Lower leg skin (tissue), 4 donors: ENCODE measurements around the gene ZFP28. TPM values are rescaled to one million over a fixed set of nuclear protein-coding genes. Genes with fewer than 3 reads are reported as not detected.

Source experiments
- DNase-seq, 2 donors: peaks; one replicate each; pipeline ENCODE4 v3.0.0-alpha.2; 2019; ENCODE audit warnings: low spot score in 2 of 2
- H3K4me3 ChIP-seq: fragments of 200-600 bp; sonication (generic); 2 replicates; pipeline ENCODE4 v1.5.1; 2017; ENCODE audit warnings: mild to moderate bottlenecking, low read depth; ENCODE audit not compliant: poor library complexity, severe bottlenecking
- POLR2A ChIP-seq, 2 donors: fragments of 450-650 bp; IDR thresholded peaks; one replicate each; pipeline ENCODE4 v1.6.1; 2016 to 2017; ENCODE audit warnings: antibody characterized with exemption in 2 of 2, mild to moderate bottlenecking in 1 of 2, moderate library complexity in 1 of 2
- WGBS, 2 donors: methylation state at CpG; one replicate each; pipeline ENCODE4 v1.1.5; 2018; 5-methylcytosine and 5-hydroxymethylcytosine counted together
- intact Hi-C: fragments of 100-400 bp; cut with DNase I; formaldehyde crosslinking; loops from one replicate; pipeline ENCODE4 v1.15.0; 2023; ENCODE audit warnings: low total_unique reads
- total RNA-seq, 4 donors: library from RNA; depleted of rRNA; stranded (reverse); fragments of >200 nt; gene quantifications; one replicate each; pipeline ENCODE4 v1.1.0, GENCODE V29; 2016
- TF ChIP-seq, protein P1 (sequence below), 3 donors: fragments of 450-650 bp; IDR thresholded peaks; one replicate each; pipeline ENCODE4 v1.5.1; 2016; ENCODE audit warnings: antibody characterized with exemption in 3 of 3, mild to moderate bottlenecking in 3 of 3, moderate library complexity in 2 of 3

Gene ZFP28
- total RNA-seq, 4 donors from 2014 or later, result 5.3 to 7.4 (median 6.8) TPM

- intact Hi-C loops, result no loop called here
- DNase-seq, result no peak
- no peak overlapping the region for H3K4me3 ChIP-seq
- no peak for TF ChIP-seq POLR2A (IDR thresholded peaks at IDR 0.05)
- TF ChIP-seq, protein P1, sequence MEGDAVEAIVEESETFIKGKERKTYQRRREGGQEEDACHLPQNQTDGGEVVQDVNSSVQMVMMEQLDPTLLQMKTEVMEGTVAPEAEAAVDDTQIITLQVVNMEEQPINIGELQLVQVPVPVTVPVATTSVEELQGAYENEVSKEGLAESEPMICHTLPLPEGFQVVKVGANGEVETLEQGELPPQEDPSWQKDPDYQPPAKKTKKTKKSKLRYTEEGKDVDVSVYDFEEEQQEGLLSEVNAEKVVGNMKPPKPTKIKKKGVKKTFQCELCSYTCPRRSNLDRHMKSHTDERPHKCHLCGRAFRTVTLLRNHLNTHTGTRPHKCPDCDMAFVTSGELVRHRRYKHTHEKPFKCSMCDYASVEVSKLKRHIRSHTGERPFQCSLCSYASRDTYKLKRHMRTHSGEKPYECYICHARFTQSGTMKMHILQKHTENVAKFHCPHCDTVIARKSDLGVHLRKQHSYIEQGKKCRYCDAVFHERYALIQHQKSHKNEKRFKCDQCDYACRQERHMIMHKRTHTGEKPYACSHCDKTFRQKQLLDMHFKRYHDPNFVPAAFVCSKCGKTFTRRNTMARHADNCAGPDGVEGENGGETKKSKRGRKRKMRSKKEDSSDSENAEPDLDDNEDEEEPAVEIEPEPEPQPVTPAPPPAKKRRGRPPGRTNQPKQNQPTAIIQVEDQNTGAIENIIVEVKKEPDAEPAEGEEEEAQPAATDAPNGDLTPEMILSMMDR (IDR thresholded peaks at IDR 0.05), result no peak
- WGBS, 2 donors, result 78 to 80% methylated on average over 4 of the region's 4 CpGs
Measured at GRCh38 chr19:56525214-56525860, 13.4 kb upstream of the ZFP28 start.

- 93 to 95% methylated on average over 3 of the region's 3 CpGs for WGBS, 2 donors
- H3K4me3 ChIP-seq, result no peak overlapping the region
- TF ChIP-seq POLR2A (IDR thresholded peaks at IDR 0.05), result no peak
- TF ChIP-seq, protein P1 (IDR thresholded peaks at IDR 0.05), result no peak
- intact Hi-C loops, result no loop called here
- DNase-seq, result no peak
Measured at GRCh38 chr19:56537442-56537841, 1.3 kb upstream of the ZFP28 start.

DNA sequence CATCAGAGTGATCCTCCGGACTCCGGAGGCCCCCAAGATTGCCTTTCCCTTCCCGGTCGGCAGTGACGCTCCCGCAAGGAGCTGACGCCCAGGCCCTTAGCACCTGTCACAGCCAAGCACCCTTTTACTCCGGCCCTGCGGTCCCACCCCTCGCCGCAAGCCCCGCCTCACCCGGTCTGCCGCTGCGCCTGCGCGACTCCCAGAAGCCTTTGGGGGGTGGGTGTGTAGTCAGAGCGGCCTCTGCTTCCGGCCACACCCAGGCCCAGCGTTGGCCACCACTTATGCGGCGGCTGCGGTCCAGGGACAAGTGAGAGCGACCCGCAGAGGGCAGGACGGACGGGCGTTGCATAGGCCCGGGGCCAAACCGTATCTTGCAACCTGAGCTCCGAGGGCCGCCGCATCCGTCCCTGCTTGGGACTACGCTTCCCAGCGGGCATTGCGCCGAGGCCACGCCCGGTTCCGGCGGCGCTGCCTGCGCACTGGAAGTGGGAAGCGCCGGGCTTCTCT, 441 bp upstream of the ZFP28 start:
- no peak for TF ChIP-seq POLR2A (IDR thresholded peaks at IDR 0.05)
- TF ChIP-seq, protein P1 (IDR thresholded peaks at IDR 0.05), result no peak
- peak overlapping the region; percentile 42 for H3K4me3 ChIP-seq
- WGBS, 2 donors, result 0 to 1% methylated on average over 12 to 24 of the region's 46 CpGs
- intact Hi-C loops, result no loop called here
- peak; percentile 84 to 97 for DNase-seq

DNA sequence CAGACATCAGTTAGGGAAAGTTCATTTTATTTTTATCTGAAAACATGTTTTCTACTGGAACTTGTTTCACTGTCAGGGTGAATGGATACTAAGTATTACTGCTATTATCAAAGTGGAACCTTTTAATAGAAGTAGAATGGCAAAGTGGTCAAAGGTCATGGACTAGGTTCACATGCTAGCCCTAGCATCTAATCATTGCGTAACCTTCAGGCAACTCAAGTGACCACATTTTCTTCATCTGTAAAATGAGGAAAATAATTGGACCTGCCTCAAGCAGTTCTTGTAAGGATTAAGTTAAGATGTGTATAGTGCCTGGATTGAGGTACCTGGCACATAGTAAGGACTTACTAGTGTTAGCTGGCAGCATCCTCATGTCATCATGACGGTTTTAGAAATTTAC, 5.0 kb downstream of the ZFP28 start:
- intact Hi-C loops, result no loop called here
- DNase-seq, result no peak
- H3K4me3 ChIP-seq, result no peak overlapping the region
- no peak for TF ChIP-seq POLR2A (IDR thresholded peaks at IDR 0.05)
- TF ChIP-seq, protein P1 (IDR thresholded peaks at IDR 0.05), result no peak
- 94 to 98% methylated on average over 2 of the region's 2 CpGs for WGBS, 2 donors

- intact Hi-C loops, result no loop called here
- TF ChIP-seq, protein P1 (IDR thresholded peaks at IDR 0.05), result no peak
- no peak for TF ChIP-seq POLR2A (IDR thresholded peaks at IDR 0.05)
- DNase-seq, result no peak
- no peak overlapping the region for H3K4me3 ChIP-seq
- WGBS, 2 donors, result 68% methylated on average over 6 of the region's 6 CpGs
Measured at GRCh38 chr19:56547535-56547934, 8.8 kb downstream of the ZFP28 start.
